Neural cell (in vitro differentiated cells): ENCODE results near the gene POLR1A. TPM values are rescaled to one million over a fixed set of nuclear protein-coding genes. Genes with fewer than 3 reads are reported as not detected.

Experiments used
- H2AFZ ChIP-seq: fragments of 200-600, 300-800 bp; sonication (generic), shearing (Covaris generic); 2 replicates; pipeline ENCODE4 v1.6.0; 2014; ENCODE audit warnings: low read depth, mild to moderate bottlenecking, antibody characterized with exemption, low read length, moderate library complexity
- H3F3A ChIP-seq: fragments of 200-600 bp; shearing (Covaris generic); 2 replicates; pipeline ENCODE4 v1.6.1; 2016; ENCODE audit warnings: mild to moderate bottlenecking, moderate library complexity, mixed read lengths, antibody characterized with exemption, low read length; ENCODE audit not compliant: insufficient read depth, poor library complexity, severe bottlenecking
- H3K27ac ChIP-seq: fragments of 200-600, 300-800 bp; sonication (generic), shearing (Covaris generic); 2 replicates; pipeline ENCODE4 v1.5.1; 2014; ENCODE audit warnings: mild to moderate bottlenecking, low read length, moderate library complexity
- H3K27me3 ChIP-seq: fragments of 300-800, 200-600 bp; sonication (generic), shearing (Covaris generic); 2 replicates; pipeline ENCODE4 v1.6.0; 2014; ENCODE audit warnings: mild to moderate bottlenecking, low read depth, low read length, moderate library complexity; ENCODE audit not compliant: insufficient read depth
- H3K36me3 ChIP-seq: fragments of 300-800, 200-600 bp; sonication (generic), shearing (Covaris generic); 2 replicates; pipeline ENCODE4 v1.5.1; 2014; ENCODE audit warnings: mild to moderate bottlenecking, antibody characterized with exemption, low read length, moderate library complexity; ENCODE audit not compliant: insufficient read depth
- H3K4me2 ChIP-seq: fragments of 300-800, 200-600 bp; sonication (generic), shearing (Covaris generic); 2 replicates; pipeline ENCODE4 v1.6.0; 2014; ENCODE audit warnings: mild to moderate bottlenecking, low read length
- H3K4me3 ChIP-seq: fragments of 300-800, 200-600 bp; sonication (generic), shearing (Covaris generic); 2 replicates; pipeline ENCODE4 v1.5.1; 2014; ENCODE audit warnings: mild to moderate bottlenecking, low read length, moderate library complexity
- H3K79me2 ChIP-seq: fragments of 200-600 bp; shearing (Covaris generic); replicated peaks from 2 replicates; pipeline ENCODE4 v1.6.0; 2014; ENCODE audit warnings: mild to moderate bottlenecking, low read length, moderate library complexity; ENCODE audit not compliant: insufficient read depth
- H3K9ac ChIP-seq: fragments of 300-800, 200-600 bp; sonication (generic), shearing (Covaris generic); 2 replicates; pipeline ENCODE4 v1.6.1; 2016; ENCODE audit warnings: mild to moderate bottlenecking, low read length, mixed read lengths
- H3K9me2 ChIP-seq: fragments of 200-600 bp; shearing (Covaris generic); 2 replicates; pipeline ENCODE4 v1.6.1; 2016; ENCODE audit warnings: mild to moderate bottlenecking, low read length, mixed read lengths; ENCODE audit not compliant: insufficient read depth
- H3K9me3 ChIP-seq: fragments of 200-600, 300-800 bp; sonication (generic), shearing (Covaris generic); 2 replicates; pipeline ENCODE4 v1.6.1; 2016; ENCODE audit warnings: mild to moderate bottlenecking, mixed run types, low read length, moderate library complexity, mixed read lengths
- H4K20me1 ChIP-seq: fragments of 200-600 bp; shearing (Covaris generic); 2 replicates; pipeline ENCODE4 v1.6.1; 2016; ENCODE audit warnings: mild to moderate bottlenecking, mixed run types; ENCODE audit not compliant: insufficient read depth
- EP300 ChIP-seq: fragments of 450-650 bp; conservative IDR thresholded peaks from 2 replicates; pipeline ENCODE4 v1.6.1; 2014; ENCODE audit warnings: antibody characterized with exemption, mild to moderate bottlenecking, moderate library complexity; ENCODE audit not compliant: poor library complexity, severe bottlenecking
- EZH2 ChIP-seq: fragments of 200-600, 300-800 bp; shearing (Covaris generic), sonication (generic); IDR thresholded peaks from 2 replicates; pipeline ENCODE4 v1.6.1; 2014; ENCODE audit warnings: antibody characterized with exemption, low read length, borderline replicate concordance, mild to moderate bottlenecking; ENCODE audit not compliant: insufficient read depth, poor library complexity, severe bottlenecking
- MXI1 ChIP-seq: fragments of 450-650 bp; conservative IDR thresholded peaks from 2 replicates; pipeline ENCODE4 v1.6.1; 2014; ENCODE audit warnings: antibody characterized with exemption, mild to moderate bottlenecking; ENCODE audit not compliant: poor library complexity, severe bottlenecking
- POLR2AphosphoS5 ChIP-seq: IDR thresholded peaks from 2 replicates; pipeline ENCODE4 v1.6.1; 2012
- RAD21 ChIP-seq: fragments of 450-650 bp; conservative IDR thresholded peaks from 2 replicates; pipeline ENCODE4 v1.6.1; 2014; ENCODE audit warnings: antibody characterized with exemption, mild to moderate bottlenecking, moderate library complexity
- SMC3 ChIP-seq: fragments of 450-650 bp; conservative IDR thresholded peaks from 2 replicates; pipeline ENCODE4 v1.6.1; 2014; ENCODE audit warnings: antibody characterized with exemption, mild to moderate bottlenecking, moderate library complexity; ENCODE audit not compliant: poor library complexity
- TAF1 ChIP-seq: IDR thresholded peaks from 2 replicates; pipeline ENCODE4 v1.6.1; 2012; ENCODE audit warnings: low read depth
- polyA plus RNA-seq: library from polyadenylated mRNA; depleted of rRNA; stranded (reverse); fragments of >200 nt; gene quantifications from 2 replicates; pipeline ENCODE4 v1.2.3, GENCODE V29; 2014
- TF ChIP-seq, protein P1 (sequence below): IDR thresholded peaks from 2 replicates; pipeline ENCODE4 v1.6.1; 2012; ENCODE audit warnings: borderline replicate concordance
- TF ChIP-seq, protein P2 (sequence below): fragments of 450-650 bp; IDR thresholded peaks from 2 replicates; pipeline ENCODE4 v1.5.1; 2014; ENCODE audit warnings: antibody characterized with exemption, mild to moderate bottlenecking, moderate library complexity; ENCODE audit not compliant: poor library complexity, severe bottlenecking

The POLR1A gene
- polyA plus RNA-seq, 1 donor from 2014 or later: 5.4 TPM

DNA sequence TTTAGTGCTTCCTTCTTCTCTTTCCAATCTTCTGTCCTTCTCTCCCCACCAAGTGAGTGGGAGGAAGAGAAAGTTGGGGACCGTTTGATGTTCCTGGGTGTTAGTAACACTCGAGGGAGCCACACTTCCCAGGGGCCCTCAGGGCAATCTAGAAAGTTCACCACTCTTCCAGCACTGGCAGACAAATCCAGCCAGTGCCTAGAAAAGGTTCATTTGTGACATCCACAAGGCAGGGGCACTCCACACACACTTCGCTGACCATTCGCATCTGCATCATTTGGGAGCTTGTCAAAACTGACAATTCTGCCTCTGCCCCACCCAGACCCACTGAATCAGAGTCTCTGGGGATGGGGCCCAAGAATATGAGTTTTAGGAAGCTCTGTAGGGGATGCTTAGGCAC lies 130.1 kb downstream of the POLR1A start:
- no peak overlapping the region for H3K4me3 ChIP-seq
- H2AFZ ChIP-seq: no peak overlapping the region
- H3K9me2 ChIP-seq: no peaks in the 10 kb centered on the region
- H3K9ac ChIP-seq: no peak overlapping the region
- H3K27ac ChIP-seq: no peak overlapping the region
- no peaks in the 10 kb centered on the region for H3K36me3 ChIP-seq
- H3F3A ChIP-seq: no peaks in the 10 kb centered on the region
- no peaks in the 10 kb centered on the region for H4K20me1 ChIP-seq
- no peaks in the 10 kb centered on the region for H3K79me2 ChIP-seq
- TF ChIP-seq EZH2: no peak
- no peak for TF ChIP-seq TAF1
- no peak for TF ChIP-seq POLR2AphosphoS5
- TF ChIP-seq RAD21: no peak
- TF ChIP-seq, protein P1, sequence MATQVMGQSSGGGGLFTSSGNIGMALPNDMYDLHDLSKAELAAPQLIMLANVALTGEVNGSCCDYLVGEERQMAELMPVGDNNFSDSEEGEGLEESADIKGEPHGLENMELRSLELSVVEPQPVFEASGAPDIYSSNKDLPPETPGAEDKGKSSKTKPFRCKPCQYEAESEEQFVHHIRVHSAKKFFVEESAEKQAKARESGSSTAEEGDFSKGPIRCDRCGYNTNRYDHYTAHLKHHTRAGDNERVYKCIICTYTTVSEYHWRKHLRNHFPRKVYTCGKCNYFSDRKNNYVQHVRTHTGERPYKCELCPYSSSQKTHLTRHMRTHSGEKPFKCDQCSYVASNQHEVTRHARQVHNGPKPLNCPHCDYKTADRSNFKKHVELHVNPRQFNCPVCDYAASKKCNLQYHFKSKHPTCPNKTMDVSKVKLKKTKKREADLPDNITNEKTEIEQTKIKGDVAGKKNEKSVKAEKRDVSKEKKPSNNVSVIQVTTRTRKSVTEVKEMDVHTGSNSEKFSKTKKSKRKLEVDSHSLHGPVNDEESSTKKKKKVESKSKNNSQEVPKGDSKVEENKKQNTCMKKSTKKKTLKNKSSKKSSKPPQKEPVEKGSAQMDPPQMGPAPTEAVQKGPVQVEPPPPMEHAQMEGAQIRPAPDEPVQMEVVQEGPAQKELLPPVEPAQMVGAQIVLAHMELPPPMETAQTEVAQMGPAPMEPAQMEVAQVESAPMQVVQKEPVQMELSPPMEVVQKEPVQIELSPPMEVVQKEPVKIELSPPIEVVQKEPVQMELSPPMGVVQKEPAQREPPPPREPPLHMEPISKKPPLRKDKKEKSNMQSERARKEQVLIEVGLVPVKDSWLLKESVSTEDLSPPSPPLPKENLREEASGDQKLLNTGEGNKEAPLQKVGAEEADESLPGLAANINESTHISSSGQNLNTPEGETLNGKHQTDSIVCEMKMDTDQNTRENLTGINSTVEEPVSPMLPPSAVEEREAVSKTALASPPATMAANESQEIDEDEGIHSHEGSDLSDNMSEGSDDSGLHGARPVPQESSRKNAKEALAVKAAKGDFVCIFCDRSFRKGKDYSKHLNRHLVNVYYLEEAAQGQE: no peak
- TF ChIP-seq EP300: no peak
- TF ChIP-seq, protein P2, sequence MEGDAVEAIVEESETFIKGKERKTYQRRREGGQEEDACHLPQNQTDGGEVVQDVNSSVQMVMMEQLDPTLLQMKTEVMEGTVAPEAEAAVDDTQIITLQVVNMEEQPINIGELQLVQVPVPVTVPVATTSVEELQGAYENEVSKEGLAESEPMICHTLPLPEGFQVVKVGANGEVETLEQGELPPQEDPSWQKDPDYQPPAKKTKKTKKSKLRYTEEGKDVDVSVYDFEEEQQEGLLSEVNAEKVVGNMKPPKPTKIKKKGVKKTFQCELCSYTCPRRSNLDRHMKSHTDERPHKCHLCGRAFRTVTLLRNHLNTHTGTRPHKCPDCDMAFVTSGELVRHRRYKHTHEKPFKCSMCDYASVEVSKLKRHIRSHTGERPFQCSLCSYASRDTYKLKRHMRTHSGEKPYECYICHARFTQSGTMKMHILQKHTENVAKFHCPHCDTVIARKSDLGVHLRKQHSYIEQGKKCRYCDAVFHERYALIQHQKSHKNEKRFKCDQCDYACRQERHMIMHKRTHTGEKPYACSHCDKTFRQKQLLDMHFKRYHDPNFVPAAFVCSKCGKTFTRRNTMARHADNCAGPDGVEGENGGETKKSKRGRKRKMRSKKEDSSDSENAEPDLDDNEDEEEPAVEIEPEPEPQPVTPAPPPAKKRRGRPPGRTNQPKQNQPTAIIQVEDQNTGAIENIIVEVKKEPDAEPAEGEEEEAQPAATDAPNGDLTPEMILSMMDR: no peak
- no peak for TF ChIP-seq SMC3
- TF ChIP-seq MXI1: no peak
- no peak overlapping the region for H3K4me2 ChIP-seq
- H3K27me3 ChIP-seq: no peaks in the 10 kb centered on the region
- H3K9me3 ChIP-seq: peaks cover 2% of the 10 kb centered on the region

DNA sequence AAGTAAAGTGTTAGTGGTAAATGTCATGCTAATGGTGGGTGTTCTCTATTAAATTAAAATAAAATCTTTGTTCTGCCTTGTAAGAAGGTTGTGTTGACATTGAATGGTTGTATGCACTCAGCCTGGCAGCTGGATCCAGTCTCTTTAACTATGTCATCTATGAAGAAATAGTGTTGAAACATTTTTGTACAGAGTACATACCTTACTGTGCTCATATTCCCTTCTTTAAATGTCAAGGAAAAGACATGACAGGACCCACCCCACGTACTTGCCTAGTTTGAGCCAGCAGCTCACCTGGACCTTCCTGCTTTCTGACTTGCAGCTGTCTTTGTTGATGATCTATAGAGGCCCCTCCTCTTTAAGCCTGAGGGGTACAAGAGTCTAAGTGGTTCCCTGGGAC lies 131.3 kb downstream of the POLR1A start:
- H3K4me3 ChIP-seq: no peak overlapping the region
- H3K79me2 ChIP-seq: no peaks in the 10 kb centered on the region
- no peak overlapping the region for H3K4me2 ChIP-seq
- H3K9me3 ChIP-seq: peaks cover 3% of the 10 kb centered on the region
- no peak overlapping the region for H2AFZ ChIP-seq
- TF ChIP-seq, protein P1: no peak
- TF ChIP-seq SMC3: no peak
- no peak for TF ChIP-seq POLR2AphosphoS5
- no peak for TF ChIP-seq EZH2
- TF ChIP-seq, protein P2: no peak
- no peak for TF ChIP-seq EP300
- TF ChIP-seq TAF1: no peak
- TF ChIP-seq MXI1: no peak
- no peak for TF ChIP-seq RAD21
- H4K20me1 ChIP-seq: no peaks in the 10 kb centered on the region
- no peaks in the 10 kb centered on the region for H3K27me3 ChIP-seq
- H3F3A ChIP-seq: no peaks in the 10 kb centered on the region
- H3K9ac ChIP-seq: no peak overlapping the region
- no peaks in the 10 kb centered on the region for H3K9me2 ChIP-seq
- no peaks in the 10 kb centered on the region for H3K36me3 ChIP-seq
- no peak overlapping the region for H3K27ac ChIP-seq
